IPS-20b (cell line): Measurements from ENCODE around the gene MCAT.
A peak's percentile ranks its signal among the peaks of the same experiment; 100 is the strongest.

Experiments used
- H3K27ac ChIP-seq: one replicate; pipeline ENCODE4 v1.5.1; 2013; ENCODE audit warnings: low read length
- H3K27me3 ChIP-seq: 2 replicates; pipeline ENCODE4 v1.6.1; 2013; ENCODE audit warnings: mild to moderate bottlenecking, low read length, inconsistent platforms; ENCODE audit not compliant: insufficient read depth
- H3K36me3 ChIP-seq: 2 replicates; pipeline ENCODE4 v1.6.1; 2013; ENCODE audit warnings: low read depth, mild to moderate bottlenecking, inconsistent platforms, low read length, moderate library complexity; ENCODE audit not compliant: insufficient read depth
- H3K4me1 ChIP-seq: 2 replicates; pipeline ENCODE4 v1.6.1; 2013; ENCODE audit warnings: mild to moderate bottlenecking, control low read depth, inconsistent platforms, low read length, moderate library complexity; ENCODE audit not compliant: insufficient read depth
- H3K4me3 ChIP-seq: 2 replicates; pipeline ENCODE4 v1.5.1; 2013; ENCODE audit warnings: mild to moderate bottlenecking, low read length, inconsistent platforms
- H3K9ac ChIP-seq: 2 replicates; pipeline ENCODE4 v1.6.1; 2013; ENCODE audit warnings: low read depth, mild to moderate bottlenecking, inconsistent platforms, low read length, moderate library complexity
- H3K9me3 ChIP-seq: 2 replicates; pipeline ENCODE4 v1.6.1; 2013; ENCODE audit warnings: mild to moderate bottlenecking, low read depth, low read length, inconsistent platforms; ENCODE audit not compliant: insufficient read depth

MCAT gene

GRCh38 chr22:43096420-43096819 lies 46.8 kb downstream of the MCAT start:
- Histone ChIP-seq H3K4me1 (no peaks in the 10 kb centered on the region), H3K9ac (no peak overlapping the region), H3K36me3 (no peaks in the 10 kb centered on the region)

GRCh38 chr22:43094551-43094950 lies 48.6 kb downstream of the MCAT start:
- H3K9ac ChIP-seq: no peak overlapping the region
- H3K36me3 ChIP-seq: no peaks in the 10 kb centered on the region
- no peaks in the 10 kb centered on the region for H3K4me1 ChIP-seq
- no peak overlapping the region for H3K4me3 ChIP-seq
- H3K27ac ChIP-seq: no peak overlapping the region
- no peaks in the 10 kb centered on the region for H3K27me3 ChIP-seq
- H3K9me3 ChIP-seq: peaks cover 7% of the 10 kb centered on the region; the same call in 1 of the 2 replicates

More at GRCh38 chr22:43096420-43096819, 46.8 kb downstream of the MCAT start:
- Histone ChIP-seq H3K27me3 (no peaks in the 10 kb centered on the region), H3K27ac (no peak overlapping the region), H3K4me3 (no peak overlapping the region), H3K9me3 (peaks cover 7% of the 10 kb centered on the region; the same call in 1 of the 2 replicates)

- Histone ChIP-seq H3K4me1 (no peaks in the 10 kb centered on the region), H3K36me3 (no peaks in the 10 kb centered on the region), H3K9ac (no peak overlapping the region), H3K27me3 (no peaks in the 10 kb centered on the region), H3K9me3 (peaks cover 7% of the 10 kb centered on the region; the same call in 1 of the 2 replicates), H3K4me3 (no peak overlapping the region), H3K27ac (no peak overlapping the region)
These were observed 49.1 kb downstream of the MCAT start for GRCh38 chr22:43094085-43094484.

GRCh38 chr22:43092085-43092484 lies 51.1 kb downstream of the MCAT start:
- no peak overlapping the region for H3K4me3 ChIP-seq
- H3K27me3 ChIP-seq: no peaks in the 10 kb centered on the region
- H3K9me3 ChIP-seq: peaks cover 7% of the 10 kb centered on the region; the same call in 1 of the 2 replicates
- H3K36me3 ChIP-seq: no peaks in the 10 kb centered on the region
- no peaks in the 10 kb centered on the region for H3K4me1 ChIP-seq
- no peak overlapping the region for H3K9ac ChIP-seq
- no peak overlapping the region for H3K27ac ChIP-seq

GRCh38 chr22:43090130-43090789 lies 52.9 kb downstream of the MCAT start:
- H3K27me3 ChIP-seq: no peaks in the 10 kb centered on the region
- no peaks in the 10 kb centered on the region for H3K9me3 ChIP-seq
- no peaks in the 10 kb centered on the region for H3K36me3 ChIP-seq
- no peak overlapping the region for H3K4me3 ChIP-seq
- H3K4me1 ChIP-seq: no peaks in the 10 kb centered on the region
- H3K27ac ChIP-seq: no peak overlapping the region
- H3K9ac ChIP-seq: no peak overlapping the region

- Histone ChIP-seq H3K4me1 (no peaks in the 10 kb centered on the region), H3K36me3 (no peaks in the 10 kb centered on the region), H3K9ac (peak within 1 kb of the TSS; percentile 78; the same call in 1 of the 2 replicates), H3K9me3 (no peaks in the 10 kb centered on the region), H3K4me3 (peak within 1 kb of the TSS; percentile 91), H3K27me3 (no peaks in the 10 kb centered on the region), H3K27ac (no peak within 1 kb of the TSS)
These were observed 54.0 kb downstream of the MCAT start, which contains the start of gene TTLL1 for GRCh38 chr22:43088984-43089717. TTLL1 (minus strand) TSS chr22:43089391; CDS start chr22:43075586, 13,805 bp downstream.

GRCh38 chr22:43088627-43088983 lies 54.6 kb downstream of the MCAT start:
- Histone ChIP-seq H3K9me3 (no peaks in the 10 kb centered on the region), H3K4me3 (peak overlapping the region; percentile 91), H3K4me1 (no peaks in the 10 kb centered on the region), H3K36me3 (no peaks in the 10 kb centered on the region), H3K27me3 (no peaks in the 10 kb centered on the region), H3K9ac (peak overlapping the region; percentile 78; the same call in 1 of the 2 replicates), H3K27ac (no peak overlapping the region)

GRCh38 chr22:43085658-43086606 lies 57.3 kb downstream of the MCAT start:
- H3K9ac ChIP-seq: no peak overlapping the region
- no peaks in the 10 kb centered on the region for H3K9me3 ChIP-seq
- no peak overlapping the region for H3K4me3 ChIP-seq

More at GRCh38 chr22:43085658-43086606, 57.3 kb downstream of the MCAT start:
- Histone ChIP-seq H3K36me3 (no peaks in the 10 kb centered on the region), H3K27me3 (no peaks in the 10 kb centered on the region), H3K27ac (no peak overlapping the region), H3K4me1 (no peaks in the 10 kb centered on the region)
